Measurements from ENCODE around the gene TMEM123.

TMEM123 gene

DNA sequence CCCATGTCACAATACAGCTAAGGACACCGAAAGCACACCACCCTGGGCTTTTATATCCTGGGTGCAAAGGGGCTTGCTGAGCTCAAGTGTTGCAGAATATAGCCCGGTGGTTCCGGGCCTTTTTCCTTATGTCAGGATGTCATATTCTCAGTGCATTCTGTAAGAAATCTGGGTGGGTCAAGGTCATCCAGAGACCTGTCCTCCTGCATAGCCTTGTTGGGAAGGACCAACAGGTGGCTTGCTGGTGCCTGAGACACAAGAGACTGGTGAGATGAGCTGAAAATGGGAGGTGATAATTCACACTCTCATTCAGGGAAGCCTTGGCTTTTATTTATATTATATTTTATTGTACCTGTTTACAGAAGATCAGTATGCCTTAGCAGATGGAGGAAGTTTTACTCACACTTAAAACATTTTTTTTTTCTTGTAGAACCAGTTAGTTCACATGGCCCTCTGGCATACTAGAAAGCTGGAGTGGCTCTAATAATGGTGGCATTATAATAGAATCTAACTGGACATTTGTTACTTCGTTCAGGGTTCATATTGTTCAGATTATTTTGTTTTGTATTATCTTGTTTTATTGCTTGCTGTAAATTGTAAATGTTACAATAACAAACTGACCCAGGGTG is 14.6 kb upstream of the TMEM123 start:
- TF ChIP-seq, protein P1, sequence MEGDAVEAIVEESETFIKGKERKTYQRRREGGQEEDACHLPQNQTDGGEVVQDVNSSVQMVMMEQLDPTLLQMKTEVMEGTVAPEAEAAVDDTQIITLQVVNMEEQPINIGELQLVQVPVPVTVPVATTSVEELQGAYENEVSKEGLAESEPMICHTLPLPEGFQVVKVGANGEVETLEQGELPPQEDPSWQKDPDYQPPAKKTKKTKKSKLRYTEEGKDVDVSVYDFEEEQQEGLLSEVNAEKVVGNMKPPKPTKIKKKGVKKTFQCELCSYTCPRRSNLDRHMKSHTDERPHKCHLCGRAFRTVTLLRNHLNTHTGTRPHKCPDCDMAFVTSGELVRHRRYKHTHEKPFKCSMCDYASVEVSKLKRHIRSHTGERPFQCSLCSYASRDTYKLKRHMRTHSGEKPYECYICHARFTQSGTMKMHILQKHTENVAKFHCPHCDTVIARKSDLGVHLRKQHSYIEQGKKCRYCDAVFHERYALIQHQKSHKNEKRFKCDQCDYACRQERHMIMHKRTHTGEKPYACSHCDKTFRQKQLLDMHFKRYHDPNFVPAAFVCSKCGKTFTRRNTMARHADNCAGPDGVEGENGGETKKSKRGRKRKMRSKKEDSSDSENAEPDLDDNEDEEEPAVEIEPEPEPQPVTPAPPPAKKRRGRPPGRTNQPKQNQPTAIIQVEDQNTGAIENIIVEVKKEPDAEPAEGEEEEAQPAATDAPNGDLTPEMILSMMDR (IDR thresholded peaks at IDR 0.05; ENCODE audit: low read length, missing control alignments), result no peak
- no peak overlapping the region for H3K4me3 ChIP-seq (replicated peaks; ENCODE audit: low read depth, low read length)
- DNase-seq (ENCODE audit: low read depth), result no peak

DNA sequence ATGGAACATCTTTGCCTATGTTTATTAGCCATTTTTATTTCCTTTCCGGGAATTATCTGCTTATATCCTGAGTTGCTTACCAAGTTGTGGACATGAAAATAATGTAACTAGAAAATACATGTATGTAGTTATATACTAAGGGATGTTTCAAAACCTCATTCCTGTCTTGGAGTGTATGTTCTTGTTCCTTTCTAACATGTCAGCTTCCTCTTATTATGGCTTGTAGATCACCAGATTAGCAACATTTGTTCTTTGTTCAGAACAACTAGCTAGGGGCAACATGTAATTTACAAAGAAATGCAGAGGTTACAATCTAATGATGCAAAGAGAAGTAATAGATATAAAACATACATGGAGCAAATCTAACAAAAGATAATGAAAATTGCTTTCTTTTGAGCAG is 13.1 kb upstream of the TMEM123 start:
- TF ChIP-seq, protein P1 (IDR thresholded peaks at IDR 0.05; ENCODE audit: low read length, missing control alignments), result no peak
- no peak for DNase-seq (ENCODE audit: low read depth)
- H3K4me3 ChIP-seq (replicated peaks; ENCODE audit: low read depth, low read length), result no peak overlapping the region

DNA sequence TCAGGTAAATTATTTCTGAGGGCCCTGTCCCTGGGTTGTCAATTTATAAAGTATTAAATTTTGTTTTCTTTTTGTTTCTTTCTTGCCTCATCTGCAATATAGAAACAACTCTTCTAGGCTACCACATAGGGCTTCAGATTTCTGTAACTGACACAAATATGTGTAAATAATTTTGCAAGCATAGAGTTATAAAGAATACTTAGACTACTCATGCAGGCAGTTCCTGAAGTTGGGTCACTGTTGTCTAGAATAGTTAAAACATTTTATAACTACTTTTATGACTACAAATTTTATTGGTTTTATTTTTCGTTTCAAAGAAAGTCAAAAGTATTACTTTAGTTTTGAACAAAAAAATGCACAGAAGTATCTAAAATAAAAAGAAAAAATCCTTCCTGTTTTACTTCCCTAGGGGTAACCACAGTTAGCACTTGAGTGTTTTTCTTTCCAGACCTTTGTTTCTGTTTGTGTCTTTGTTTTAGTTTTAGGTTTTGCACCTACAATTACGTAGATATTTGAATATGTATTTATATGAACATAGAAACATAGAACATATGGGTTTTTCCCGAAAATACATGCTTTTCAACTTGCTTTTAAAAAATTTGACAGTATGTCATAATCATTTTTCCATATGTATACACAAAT is 12.4 kb upstream of the TMEM123 start:
- no peak for DNase-seq (ENCODE audit: low read depth)
- TF ChIP-seq, protein P1 (IDR thresholded peaks at IDR 0.05; ENCODE audit: low read length, missing control alignments), result no peak
- no peak overlapping the region for H3K4me3 ChIP-seq (replicated peaks; ENCODE audit: low read depth, low read length)

DNA sequence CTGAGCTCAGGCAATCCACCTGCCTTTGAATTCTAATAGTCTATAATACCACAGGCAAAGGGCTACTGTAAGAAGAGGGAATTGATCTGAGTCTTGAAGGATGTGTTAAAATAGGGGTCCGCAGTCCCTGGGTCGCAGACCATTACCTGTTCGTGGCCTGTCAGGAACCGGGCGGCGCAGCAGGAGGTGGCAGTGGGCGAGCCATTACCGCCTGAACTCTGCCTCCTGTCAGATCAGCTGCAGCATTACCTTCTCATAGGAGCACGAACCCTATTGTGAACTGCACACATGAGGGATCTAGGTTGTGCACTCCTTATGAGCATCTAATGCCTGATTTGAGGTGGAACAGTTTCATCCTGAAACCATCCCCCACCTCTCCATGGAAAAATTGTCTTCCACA is 11.5 kb upstream of the TMEM123 start:
- no peak for DNase-seq (ENCODE audit: low read depth)
- no peak overlapping the region for H3K4me3 ChIP-seq (replicated peaks; ENCODE audit: low read depth, low read length)
- TF ChIP-seq, protein P1 (IDR thresholded peaks at IDR 0.05; ENCODE audit: low read length, missing control alignments), result no peak

DNA sequence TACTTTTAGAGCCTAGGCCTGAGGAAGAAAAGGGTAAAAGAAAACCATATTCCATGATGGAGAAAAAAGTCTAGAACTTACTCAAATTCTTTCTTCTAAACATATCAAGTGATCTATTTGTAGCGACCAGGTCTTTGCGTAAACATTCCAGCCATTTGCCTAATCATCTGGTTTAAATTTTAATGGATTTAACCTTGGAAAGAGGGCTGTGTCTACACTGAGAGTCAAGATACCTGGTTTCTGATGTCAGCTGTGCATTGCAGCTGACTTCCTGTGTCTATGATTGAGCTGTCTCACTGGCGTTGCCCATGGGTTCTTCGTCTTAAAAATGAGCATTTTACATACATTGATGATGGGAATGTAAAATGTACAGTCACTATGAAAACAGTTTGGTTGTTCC is 10.0 kb upstream of the TMEM123 start:
- TF ChIP-seq, protein P1 (IDR thresholded peaks at IDR 0.05; ENCODE audit: low read length, missing control alignments), result no peak
- no peak for DNase-seq (ENCODE audit: low read depth)
- H3K4me3 ChIP-seq (replicated peaks; ENCODE audit: low read depth, low read length), result no peak overlapping the region

DNA sequence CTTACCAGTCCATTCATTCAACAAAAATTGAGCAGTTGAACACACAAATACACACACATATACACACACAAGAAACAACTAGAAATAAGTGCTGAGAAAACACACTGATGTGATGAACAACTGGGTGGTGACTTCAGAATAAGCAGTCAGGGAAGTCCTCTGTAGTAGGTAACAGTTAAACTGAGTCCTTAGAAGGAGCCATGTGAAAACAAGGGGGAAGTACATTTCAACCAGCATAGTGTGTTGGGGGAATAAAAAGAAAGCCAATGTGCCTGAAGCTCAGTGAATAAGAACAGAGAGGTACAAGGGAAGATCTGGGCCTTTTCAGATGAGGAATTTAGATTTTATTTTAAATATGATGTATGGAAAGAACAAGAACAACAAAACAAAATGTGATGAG is 6.8 kb upstream of the TMEM123 start:
- no peak overlapping the region for H3K4me3 ChIP-seq (replicated peaks; ENCODE audit: low read depth, low read length)
- no peak for DNase-seq (ENCODE audit: low read depth)
- TF ChIP-seq, protein P1 (IDR thresholded peaks at IDR 0.05; ENCODE audit: low read length, missing control alignments), result no peak

DNA sequence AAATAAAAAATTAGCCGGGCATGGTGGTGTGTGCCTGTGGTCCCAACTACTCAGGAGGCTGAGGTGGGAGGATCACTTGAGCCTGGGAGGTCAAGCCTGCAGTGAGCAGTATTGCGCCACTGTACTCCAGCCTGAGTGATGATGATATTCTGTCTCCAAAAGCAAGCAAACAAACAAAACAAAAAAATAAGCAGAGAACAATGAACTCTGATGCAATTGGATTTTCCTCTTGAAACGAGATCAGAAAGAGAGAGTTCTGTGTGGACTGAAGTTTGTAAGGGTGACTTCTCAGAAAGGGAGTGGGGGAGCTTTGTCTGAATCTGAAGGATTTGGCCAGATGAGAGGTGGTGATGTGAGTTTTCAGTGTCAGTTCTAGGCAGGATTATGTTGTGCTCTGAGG is 6.0 kb upstream of the TMEM123 start:
- DNase-seq (ENCODE audit: low read depth), result peak; percentile 92
- no peak overlapping the region for H3K4me3 ChIP-seq (replicated peaks; ENCODE audit: low read depth, low read length)
- TF ChIP-seq, protein P1 (IDR thresholded peaks at IDR 0.05; ENCODE audit: low read length, missing control alignments), result no peak

Measured in fibroblast of pulmonary artery (primary cell).